Activated CD8-positive, alpha-beta memory T cell treated with anti-CD3 and anti-CD28 coated beads, Interleukin-2, amount 50 U/mL, for 1 hour (primary cell): ENCODE results near the gene NUDC.
A peak's percentile ranks its signal among the peaks of the same experiment; 100 is the strongest.
"Not testable (repeated sequence)": the region's sequence is repeated elsewhere in the genome, so short reads cannot be mapped to it uniquely, and the experiment has no call there.

Experiments used
- DNase-seq: peaks from one replicate; pipeline ENCODE4 v3.0.0-alpha.2; 2020; ENCODE audit errors: extremely low read depth

The NUDC gene

GRCh38 chr1:26921540-26922430 lies at the start of gene NUDC:
Gene NUDC, plus strand, starts transcription at chr1:26921743. Its CDS starts 106 bp downstream, at chr1:26921849.
- peak; percentile 80 for DNase-seq

DNA sequence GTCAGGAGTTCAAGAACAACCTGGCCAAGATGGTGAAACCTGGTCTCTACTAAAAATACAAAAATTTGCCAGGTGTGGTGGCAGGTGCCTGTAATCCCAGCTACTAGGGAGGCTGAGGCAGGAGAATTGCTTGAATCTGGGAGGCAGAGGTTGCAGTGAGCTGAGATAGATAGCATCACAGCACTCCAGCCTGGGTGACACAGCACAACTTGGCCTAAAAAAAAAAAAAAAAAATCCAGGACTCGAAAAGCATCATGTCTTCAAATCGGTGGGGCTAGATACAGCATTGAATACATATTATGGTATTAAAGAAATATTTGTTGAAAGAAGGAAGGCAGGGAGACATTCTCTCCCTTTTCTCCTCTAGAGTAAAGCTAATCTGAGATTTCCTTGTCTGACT lies 48.4 kb upstream of the NUDC start:
- not testable (repeated sequence) for DNase-seq

DNA sequence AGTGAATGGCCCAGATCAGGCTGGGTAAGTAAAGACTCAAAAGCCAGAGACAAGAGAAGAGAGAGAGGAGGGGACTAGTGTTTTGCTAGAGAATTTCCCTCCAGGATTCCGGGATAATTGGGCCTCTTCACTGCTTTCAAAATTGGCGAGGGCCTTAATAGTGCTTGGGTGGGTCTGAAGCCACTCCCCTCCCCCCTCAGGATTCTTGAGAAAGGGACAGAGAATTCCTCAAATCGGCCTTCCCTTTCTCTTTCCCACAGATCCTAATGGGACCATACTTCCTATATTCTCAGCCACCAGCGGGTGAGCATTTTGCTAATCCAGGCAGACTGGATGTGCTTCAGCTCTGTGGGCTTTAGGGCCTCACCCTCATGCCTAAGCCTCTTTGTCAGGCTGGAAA lies 46.6 kb upstream of the NUDC start:
- no peak for DNase-seq

DNA sequence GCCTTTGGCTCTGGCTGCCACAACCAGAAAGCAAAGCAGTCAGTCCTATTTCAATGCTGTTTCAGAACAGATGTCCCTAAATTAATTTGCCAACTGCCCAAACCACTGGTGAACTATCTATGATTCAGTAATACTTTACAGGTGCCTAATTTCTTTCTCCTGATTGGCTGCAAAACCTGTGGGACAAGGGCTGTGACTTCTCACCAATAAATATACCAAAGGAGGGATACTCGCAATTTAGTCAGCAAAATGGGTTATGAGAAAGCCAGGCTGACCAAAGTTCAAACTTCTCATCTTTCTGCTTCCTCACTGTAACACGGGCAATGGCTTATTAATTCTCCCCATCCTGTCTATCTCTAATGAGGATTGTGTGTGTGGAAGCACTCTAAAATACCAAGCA lies 44.2 kb upstream of the NUDC start:
- DNase-seq, result no peak

GRCh38 chr1:26879793-26880192 lies 41.8 kb upstream of the NUDC start:
- no peak for DNase-seq

DNA sequence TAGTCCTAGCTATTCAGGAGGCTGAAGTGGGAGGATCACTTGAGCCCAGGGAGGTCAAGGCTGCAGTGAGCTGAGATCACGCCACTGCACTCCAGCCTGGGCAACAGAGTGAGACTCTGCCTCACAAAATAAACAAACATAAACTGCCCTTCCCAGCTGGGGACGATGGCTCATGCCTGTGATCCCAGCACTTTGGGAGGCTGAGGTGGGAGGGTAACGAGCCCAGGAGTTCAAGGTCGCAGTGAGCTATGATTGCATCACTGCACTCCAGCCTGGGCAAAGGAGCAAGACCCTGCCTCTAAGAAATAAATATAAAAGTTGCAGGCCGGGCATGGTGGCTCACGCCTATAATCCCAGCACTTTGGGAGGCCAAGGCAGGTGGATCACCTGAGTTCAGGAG lies 39.9 kb upstream of the NUDC start:
- not testable (repeated sequence) for DNase-seq

GRCh38 chr1:26882696-26883463 lies 38.7 kb upstream of the NUDC start:
- DNase-seq, result no peak

GRCh38 chr1:26887125-26887524 lies 34.4 kb upstream of the NUDC start:
- no peak for DNase-seq

- no peak for DNase-seq
These were observed 33.3 kb upstream of the NUDC start for GRCh38 chr1:26888231-26888630.

- DNase-seq, result no peak
These were observed 31.7 kb upstream of the NUDC start, which contains the start of gene GPN2 for GRCh38 chr1:26889551-26890466. Gene GPN2, minus strand, starts transcription at chr1:26890283. Its CDS starts 187 bp downstream, at chr1:26890096.

- DNase-seq, result no peak
These were observed 31.1 kb upstream of the NUDC start for GRCh38 chr1:26890467-26890796.

- no peak for DNase-seq
These were observed 27.3 kb upstream of the NUDC start for GRCh38 chr1:26894263-26894662.

- no peak for DNase-seq
These were observed 24.2 kb upstream of the NUDC start for GRCh38 chr1:26897351-26897750.

- peak; percentile 86 for DNase-seq
These were observed 21.3 kb upstream of the NUDC start, which contains the start of gene GPATCH3 for GRCh38 chr1:26900001-26900814. Gene GPATCH3, minus strand, starts transcription at chr1:26900467. Its CDS starts 25 bp downstream, at chr1:26900442.

DNA sequence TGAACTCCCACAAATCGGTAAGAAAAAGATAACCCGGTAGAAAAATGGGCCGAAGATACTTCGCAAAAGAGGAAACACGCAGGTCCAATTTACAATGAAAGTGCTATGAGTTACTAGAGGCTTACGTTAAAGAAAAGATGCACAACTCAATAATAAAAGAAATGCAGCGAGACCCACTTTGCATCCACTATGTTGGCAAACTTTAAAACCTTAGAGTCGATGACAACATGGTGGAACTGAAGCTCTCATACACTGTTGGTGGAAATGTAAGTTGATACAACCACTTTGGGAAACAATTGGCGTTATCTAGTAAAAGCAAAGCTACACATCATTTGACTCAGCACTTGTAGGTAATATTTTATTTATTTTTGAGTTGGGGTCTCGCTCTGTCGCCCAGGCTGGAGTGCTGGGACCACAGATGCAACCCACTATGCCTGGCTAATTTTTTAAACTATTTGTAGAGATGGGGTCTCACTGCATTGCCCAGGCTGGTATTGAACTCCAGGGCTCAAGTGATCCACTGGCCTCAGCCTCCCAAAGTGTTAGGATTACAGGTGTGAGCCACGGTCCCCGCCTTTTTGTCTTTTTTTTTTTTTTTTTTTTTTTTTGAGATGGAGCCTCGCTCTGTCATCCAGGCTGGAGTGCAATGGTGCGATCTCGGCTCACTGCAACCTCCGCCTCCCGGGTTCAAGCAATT lies 20.6 kb upstream of the NUDC start:
- DNase-seq, result no peak

- DNase-seq, result no peak
These were observed 14.2 kb upstream of the NUDC start for GRCh38 chr1:26907071-26907917.

DNA sequence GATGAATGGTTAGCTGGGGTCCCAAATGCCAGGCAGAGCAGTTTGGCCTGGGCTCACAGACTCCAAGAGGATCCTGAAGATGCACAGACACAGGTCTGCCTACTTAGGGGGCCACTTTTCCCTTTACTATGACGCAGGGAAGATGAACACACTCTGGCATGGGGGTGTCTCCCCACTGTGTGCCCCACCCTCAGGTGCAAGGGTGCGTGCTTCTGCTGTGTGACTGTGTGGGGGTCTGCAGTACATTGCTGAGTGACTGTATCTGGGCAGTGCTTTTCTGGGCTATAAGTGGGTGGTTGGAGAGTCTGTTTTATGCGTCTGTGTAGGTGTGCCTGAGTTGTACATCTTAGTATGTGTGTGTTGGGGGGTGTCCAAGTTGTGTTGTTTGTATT lies 11.6 kb upstream of the NUDC start:
- DNase-seq, result no peak

DNA sequence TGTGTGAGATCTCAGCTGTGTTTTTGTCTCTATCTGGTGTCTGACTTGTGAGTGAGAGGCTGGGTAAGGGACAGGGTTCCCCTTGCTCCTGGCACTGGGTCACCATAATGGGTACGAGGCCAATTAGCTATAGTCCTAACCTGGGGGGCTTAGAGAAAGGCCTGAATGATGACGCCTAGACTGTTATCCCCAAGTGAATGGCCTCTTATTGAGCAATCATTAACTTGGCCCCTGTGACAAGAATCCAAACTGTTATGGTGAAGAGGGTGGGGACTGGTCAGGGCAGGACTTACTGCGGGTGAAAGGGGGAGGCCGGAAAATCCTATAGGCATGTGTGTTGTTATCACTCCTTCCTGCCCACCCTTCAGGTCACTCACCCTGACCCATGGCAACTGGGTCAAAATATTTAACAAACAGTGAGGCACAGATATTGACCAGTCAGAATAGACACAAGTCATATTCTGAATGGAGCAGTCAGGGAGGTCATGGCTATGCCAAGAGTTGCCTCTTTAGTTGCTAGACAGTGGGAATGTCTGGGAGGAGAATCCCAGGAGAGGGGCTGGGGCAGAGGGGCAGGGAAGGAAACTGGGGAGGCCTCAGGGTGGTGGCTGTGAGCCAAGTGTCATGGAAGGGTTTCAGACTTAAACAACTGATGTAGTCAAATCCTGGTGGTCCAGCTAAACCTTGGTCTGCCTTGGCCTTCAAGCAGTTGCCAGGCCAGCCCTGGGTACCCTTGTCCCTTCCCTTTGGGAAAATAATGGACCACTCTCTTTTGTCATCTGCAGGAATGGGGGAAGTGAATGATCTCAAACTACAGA lies 11.0 kb upstream of the NUDC start:
- no peak for DNase-seq
